NB4 (cell line): Measurements from ENCODE around the gene SYCP2.

Source experiments
- CTCF ChIP-seq: IDR thresholded peaks from one replicate; pipeline ENCODE4 v1.5.1; 2012; ENCODE audit warnings: low read depth, low read length
- MAX ChIP-seq: IDR thresholded peaks from 2 replicates; pipeline ENCODE4 v1.6.1; 2011; ENCODE audit warnings: low read depth, low read length
- MYC ChIP-seq: IDR thresholded peaks from 2 replicates; pipeline ENCODE4 v1.6.1; 2011; ENCODE audit warnings: low read depth, low read length
- POLR2A ChIP-seq: IDR thresholded peaks from 2 replicates; pipeline ENCODE4 v1.6.1; 2011; ENCODE audit warnings: mild to moderate bottlenecking; ENCODE audit not compliant: insufficient read length; ENCODE audit errors: extremely low read depth

GRCh38 chr20:59902470-59902869 lies 31.0 kb downstream of the SYCP2 start:
- no peak for TF ChIP-seq POLR2A
- TF ChIP-seq CTCF, result no peak
- no peak for TF ChIP-seq MAX
- TF ChIP-seq MYC, result no peak
